GM21381 (cell line): ENCODE measurements around the gene UBXN2A.
"Not testable (repeated sequence)": the region's sequence is repeated elsewhere in the genome, so short reads cannot be mapped to it uniquely, and the experiment has no call there.

ENCODE experiments used
- ATAC-seq: cut with Tn5 transposase; IDR thresholded peaks from one replicate; pipeline ENCODE4 v1.9.1; 2021; ENCODE audit warnings: mild to moderate bottlenecking, moderate library complexity; ENCODE audit not compliant: unreplicated experiment

The UBXN2A gene

GRCh38 chr2:24011250-24012104 lies 71.2 kb downstream of the UBXN2A start:
- no peak for ATAC-seq

DNA sequence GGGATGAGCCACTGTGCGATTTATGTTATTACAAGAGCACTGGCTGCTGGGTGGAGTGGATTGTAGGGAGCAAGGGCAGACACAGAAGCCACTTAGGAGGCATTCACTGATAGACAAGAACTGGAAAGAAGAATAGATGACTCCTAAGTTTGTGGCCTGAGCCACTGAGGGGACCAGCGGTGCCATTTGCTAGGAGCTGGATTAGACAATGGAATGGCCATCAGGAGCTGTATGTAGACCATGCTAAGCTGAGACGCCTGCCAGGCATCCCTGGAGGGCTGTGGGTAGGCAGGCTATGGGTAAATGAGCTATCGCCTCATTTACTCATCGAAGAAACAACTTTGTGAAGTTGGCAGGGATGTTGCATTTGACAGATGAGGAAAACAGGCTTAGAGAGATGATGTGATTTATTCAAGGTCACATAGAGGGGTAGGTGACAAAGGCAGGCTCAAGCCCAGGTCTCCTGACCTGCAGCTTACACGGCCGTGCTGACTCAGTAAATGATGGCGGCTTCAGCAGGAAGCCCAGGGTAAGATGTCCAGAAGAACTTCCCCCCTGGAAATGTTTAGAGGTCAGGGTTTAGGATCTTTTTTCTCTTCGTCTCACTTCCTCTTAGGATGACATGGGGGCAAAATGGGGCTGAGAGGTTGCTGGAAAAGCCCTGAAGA lies 72.4 kb downstream of the UBXN2A start:
- no peak for ATAC-seq

DNA sequence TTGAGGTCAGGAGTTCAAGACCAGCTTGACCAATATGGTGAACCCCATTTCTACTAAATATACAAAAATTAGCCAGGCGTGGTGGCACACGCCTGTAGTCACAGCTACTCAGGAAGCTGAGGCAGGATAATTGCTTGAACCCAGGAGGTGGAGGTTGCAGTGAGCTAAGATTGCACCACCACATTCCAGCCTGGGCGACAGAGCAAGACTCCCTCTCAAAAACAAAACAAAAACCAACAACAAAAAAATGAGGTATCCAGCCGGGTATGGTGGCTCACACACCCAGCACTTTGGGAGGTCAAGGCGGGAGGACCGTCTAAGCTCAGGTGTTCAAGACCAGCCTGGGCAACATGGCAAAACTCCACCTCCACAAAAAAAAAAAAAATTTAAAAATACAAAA lies 74.6 kb downstream of the UBXN2A start:
- not testable (repeated sequence) for ATAC-seq

GRCh38 chr2:24015562-24016375 lies 75.5 kb downstream of the UBXN2A start:
- ATAC-seq, result no peak

DNA sequence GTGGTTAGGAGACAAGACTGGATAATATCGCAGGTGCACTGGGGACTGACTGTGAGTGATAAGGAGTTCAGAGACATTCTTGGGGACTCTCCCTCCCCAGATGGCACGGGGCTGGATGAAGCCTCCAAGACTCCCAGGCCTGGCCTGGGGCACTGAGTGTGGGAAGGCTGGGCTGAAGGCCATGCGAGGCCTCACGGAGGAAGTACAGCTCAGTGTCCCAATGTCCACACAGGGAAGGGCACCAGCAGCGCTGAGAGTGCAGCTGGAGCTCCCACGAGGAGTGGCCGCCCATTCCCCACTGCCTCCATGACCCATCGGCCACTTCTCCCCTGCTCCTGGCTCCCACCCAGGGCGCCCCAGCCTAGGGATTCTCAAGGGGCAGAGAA lies 76.1 kb downstream of the UBXN2A start:
- ATAC-seq, result no peak

- ATAC-seq, result no peak
Measured at GRCh38 chr2:24016853-24017703, 76.8 kb downstream of the UBXN2A start.

DNA sequence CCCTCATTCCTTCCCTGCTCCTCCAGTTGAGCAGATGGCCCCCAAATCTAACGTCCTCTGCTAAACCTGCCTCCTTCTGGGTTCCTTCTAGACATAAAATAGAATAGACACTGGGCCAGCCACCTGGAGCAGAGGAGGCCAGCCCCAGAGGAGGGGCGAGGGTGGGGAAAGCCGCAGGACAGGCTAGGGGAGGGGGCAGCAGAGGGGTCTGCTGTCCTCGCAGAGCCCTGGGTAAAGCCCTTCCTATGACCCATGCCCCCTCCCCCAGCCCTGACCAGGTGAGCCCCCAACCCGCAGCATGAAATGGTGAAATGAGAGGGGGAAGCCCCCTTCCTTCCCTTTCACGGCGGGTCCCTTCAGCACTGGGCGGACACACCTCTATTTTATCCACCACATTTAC lies 77.4 kb downstream of the UBXN2A start:
- ATAC-seq, result no peak

GRCh38 chr2:24018241-24018640 lies 78.0 kb downstream of the UBXN2A start:
- ATAC-seq, result no peak

DNA sequence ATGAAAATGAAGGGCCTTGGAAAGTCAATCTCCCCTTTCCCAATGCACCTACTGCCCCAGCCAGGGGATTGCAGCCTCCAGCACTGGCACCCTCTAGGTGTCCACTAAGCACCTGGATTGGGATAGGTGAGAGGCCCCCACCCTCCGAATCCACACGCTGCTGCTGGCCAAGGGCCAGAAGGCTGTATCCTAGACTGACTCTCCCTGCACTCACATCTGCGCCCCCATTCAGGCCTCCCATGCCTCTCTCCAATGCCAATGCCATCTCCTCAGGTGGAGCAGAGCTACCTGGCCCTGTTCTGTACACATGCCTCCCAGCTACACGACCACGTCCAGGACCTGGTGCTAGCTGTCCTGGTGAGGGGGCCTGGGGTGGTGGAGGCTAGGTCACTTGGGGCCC lies 79.5 kb downstream of the UBXN2A start:
- no peak for ATAC-seq

GRCh38 chr2:24020244-24020643 lies 80.0 kb downstream of the UBXN2A start:
- ATAC-seq, result no peak

DNA sequence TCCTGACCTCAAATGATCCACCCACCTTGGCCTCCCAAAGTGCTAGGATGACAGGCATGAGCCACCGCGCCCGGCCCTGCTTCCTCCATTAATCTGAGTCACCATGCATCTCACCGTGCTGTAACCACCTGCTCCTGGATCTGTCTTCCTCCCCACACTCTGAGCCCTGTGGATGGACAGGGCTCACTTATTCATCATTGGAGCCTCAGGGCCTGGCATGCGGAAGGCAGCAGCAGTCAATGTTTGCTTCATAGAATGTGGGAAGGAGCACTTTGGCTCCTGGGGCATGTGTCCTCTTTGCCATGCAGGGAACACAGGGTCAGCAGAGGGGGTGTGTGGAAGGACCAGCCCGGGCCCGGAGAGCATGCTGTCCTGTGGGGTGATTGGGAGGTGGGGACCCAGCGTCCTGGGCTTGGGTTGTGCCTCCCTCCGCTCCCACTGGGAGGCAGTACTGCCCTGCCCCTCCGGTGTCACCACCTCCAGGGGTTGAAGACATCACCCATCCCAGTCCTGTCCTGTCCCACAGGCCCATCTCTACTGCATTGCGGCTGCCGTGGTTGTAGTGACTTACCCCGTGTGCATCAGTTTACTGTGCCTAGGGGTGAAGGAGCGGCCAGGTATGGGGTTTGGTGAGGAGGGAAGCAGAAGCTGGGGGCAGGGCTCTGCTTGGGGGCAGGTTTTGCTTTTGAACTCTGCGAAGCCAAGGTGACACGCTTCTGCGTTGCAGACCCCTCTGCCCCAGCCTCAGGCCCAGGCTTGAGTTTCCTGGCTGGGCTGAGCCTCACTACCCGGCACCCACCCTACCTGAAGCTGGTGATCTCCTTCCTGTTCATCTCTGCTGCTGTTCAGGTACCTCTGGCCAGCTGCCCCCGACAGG lies 81.1 kb downstream of the UBXN2A start:
- no peak for ATAC-seq

DNA sequence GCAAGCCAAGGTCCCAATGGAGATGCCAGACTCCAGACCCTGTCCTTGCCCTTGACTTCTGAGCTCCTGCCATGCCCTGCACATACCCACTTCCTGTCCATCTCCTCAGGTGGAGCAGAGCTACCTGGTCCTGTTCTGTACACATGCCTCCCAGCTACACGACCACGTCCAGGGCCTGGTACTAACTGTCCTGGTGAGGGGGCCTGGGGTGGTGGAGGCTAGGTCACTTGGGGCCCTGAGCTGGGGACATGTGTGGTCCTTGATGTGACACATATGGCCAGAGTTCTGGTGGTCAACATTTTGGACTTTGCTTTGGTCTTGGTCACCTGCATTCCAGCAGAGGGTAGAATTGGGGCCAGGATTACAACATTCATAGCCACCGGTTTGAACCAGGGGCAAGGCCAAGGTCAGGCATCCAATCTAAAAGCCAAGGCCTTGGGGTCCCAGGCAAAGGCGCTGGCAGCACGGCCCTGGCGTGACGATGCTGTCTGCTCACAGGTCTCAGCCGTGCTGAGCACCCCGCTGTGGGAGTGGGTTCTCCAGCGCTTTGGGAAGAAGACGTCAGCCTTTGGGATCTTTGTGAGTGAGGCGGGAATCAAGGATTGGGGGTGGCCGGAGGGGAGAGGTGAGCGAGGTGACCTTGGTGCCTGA lies 82.2 kb downstream of the UBXN2A start:
- no peak for ATAC-seq

- ATAC-seq, result no peak
Measured at GRCh38 chr2:24022975-24023575, 82.8 kb downstream of the UBXN2A start.

DNA sequence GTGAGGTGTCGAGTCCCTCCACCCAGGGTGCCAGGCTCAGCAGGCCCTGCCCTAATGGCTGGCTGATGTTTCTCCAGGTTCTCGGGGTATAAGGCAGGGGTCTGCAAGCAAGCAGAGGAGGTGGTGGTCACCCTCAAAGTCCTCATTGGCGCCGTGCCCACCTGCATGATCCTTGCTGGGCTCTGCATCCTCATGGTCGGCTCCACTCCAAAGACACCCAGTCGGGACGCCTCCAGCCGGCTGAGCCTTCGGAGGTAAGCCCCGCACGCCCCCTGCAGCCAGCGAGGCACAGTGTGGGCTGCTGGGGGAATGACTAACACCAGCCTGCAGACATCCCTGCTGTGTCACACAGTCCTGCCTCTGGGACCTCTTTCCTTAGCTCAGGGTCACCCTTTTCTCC lies 83.8 kb downstream of the UBXN2A start:
- ATAC-seq, result no peak

- ATAC-seq, result no peak
Measured at GRCh38 chr2:24024996-24025663, 84.9 kb downstream of the UBXN2A start.

DNA sequence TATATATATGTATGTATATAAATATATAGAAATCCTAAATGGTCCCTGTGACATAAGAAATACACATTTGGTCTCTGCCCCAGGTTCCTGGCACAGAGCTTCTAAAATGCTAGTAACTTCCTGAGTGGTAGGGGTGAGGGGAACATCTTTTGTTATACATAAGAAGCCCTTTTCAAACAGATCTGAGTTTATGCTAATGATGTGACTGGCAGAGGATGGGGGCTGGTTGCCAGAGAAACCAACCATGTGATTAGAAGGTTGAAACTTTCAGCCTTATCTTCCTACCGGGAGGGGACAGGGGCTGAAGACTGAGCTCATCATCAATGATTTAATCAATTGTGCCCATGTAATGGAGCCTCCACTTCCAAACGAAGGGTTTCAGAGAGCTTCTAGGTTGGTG lies 86.0 kb downstream of the UBXN2A start:
- ATAC-seq, result no peak

GRCh38 chr2:24038786-24039499 lies 98.7 kb downstream of the UBXN2A start:
- ATAC-seq, result no peak

GRCh38 chr2:24040511-24040910 lies 100.2 kb downstream of the UBXN2A start:
- ATAC-seq, result no peak
